Glomerular visceral epithelial cell (primary cell): ENCODE measurements around the gene SPSB3.

ENCODE experiments used
- DNase-seq: peaks from one replicate; pipeline ENCODE4 v3.0.0-alpha.2; 2016; ENCODE audit errors: extremely low spot score

The SPSB3 gene

GRCh38 chr16:1775006-1775845, 7.1 kb downstream of the SPSB3 start:
- DNase-seq: no peak

DNA sequence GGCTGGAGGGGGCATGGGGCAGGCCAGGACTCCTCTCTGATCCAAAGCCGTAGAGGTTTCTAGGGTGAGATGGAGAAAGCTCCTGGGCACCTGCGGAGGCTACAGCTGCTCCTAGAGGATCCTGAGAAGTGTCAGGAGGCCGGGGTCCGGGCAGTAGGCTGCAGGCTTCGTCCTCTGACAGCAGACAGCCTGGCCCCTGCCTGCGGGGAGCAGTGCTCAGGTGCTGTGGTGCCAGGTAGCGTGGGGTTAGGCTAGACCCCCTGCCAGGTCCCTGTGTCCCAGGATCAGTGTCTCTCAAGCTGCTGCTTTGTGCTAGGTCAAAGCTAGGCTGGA, 8.0 kb downstream of the SPSB3 start:
- DNase-seq: no peak

DNA sequence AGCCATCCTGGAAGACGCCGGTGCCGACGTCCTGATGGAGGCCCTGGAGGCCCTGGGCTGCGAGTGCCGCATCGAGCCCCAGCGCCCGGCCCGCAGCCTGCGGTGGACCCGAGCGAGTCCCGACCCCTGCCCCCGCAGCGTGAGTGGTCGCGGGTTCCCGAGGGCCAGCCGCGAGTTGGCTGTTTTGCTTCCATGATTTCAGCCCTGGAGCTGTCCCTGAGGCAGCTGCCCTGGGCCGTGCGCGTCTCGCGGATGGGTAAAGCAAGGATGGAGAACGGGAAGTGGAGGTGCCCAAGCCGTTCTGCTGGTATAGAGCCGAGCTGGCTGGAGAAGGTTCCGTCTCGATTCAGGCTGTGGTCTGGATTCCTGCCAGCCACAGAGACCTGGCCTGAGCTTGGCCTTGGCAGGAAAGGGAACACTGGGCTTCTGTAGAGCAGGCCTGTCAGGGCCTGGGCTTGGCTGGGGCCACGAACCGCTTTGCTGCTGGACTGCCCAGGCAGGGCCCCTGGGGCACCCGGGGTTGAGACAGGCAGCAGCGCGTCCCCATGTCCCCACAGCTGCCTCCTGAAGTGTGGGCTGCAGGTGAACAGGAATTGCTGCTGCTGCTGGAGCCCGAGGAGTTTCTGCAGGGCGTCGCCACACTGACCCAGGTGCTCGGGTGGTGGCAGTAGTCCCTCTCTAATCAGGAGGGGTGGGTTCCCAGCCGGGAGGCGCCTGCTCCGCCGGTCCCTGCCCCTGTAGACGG, 8.5 kb downstream of the SPSB3 start:
- peak; percentile 70 for DNase-seq

DNA sequence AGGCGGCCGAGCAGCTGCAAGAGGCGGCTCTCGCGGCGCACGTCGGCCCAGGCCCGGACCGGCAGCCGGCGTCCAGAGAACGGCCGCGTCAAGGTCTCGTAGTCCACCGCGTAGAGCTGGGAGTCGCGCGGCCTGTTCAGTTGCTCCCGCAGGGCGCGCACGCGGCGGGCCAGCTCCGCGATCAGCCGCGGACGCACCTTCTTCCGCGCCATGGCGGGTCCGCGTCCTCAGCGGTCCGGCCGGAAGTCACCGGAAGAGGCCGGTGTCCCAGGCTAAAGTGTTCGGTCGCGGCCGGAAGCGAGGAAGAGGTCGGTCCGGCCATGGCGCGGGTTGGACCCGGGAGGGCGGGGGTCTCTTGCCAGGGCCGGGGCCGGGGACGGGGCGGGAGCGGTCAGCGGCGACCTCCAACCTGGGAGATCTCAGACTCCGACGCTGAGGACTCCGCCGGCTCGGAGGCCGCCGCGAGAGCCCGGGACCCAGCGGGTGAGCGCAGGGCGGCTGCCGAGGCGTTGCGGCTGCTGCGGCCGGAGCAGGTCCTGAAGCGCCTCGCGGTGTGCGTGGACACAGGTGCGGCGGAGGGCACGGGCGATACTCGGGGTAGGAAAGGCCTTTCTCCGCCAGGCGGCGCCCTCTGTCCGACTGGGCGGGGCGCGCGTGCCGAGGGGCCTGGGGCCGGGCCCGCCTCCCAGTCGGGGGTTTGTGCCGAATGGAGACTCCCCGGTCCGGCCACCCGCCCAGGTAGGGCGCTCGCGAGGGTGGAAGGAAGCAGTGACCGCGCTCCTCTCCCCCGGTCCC, 9.3 kb downstream of the SPSB3 start, which contains the start of gene MRPS34:
TSS of gene MRPS34 (minus strand) at position 227 of the 795 bp plus-strand sequence. CDS start at position 212, 15 bp downstream.
- DNase-seq: peak; percentile 82

GRCh38 chr16:1772362-1772907, 9.9 kb downstream of the SPSB3 start, which contains the start of gene EME2:
TSS of gene EME2 (plus strand) at chr16:1772810. CDS start at chr16:1773228, 418 bp downstream.
- DNase-seq: peak; percentile 25

DNA sequence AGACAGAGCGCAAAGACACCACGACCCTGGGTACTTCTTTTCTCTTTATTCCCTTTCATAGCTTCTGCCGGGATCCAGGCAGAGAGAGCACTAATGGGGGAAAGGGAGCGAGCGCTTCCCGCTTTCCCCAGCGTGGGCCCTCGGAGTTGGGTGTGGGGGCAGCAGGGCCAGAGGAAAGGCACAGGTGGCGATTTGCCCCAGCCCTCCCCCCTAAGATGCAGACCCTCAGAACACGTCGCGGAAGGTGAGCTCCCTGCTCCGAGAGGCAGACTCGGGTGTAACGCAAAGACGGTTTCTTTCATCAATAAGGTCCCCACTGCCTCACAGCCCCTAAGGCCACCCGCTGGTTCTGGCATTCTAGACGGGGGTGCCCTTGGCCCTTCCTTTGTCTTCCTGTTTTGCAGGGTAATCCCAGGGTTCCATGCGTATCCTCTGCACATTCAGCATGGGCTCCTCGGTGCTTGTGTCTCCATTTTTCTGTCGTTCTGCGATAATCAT, 10.5 kb downstream of the SPSB3 start:
- no peak for DNase-seq

DNA sequence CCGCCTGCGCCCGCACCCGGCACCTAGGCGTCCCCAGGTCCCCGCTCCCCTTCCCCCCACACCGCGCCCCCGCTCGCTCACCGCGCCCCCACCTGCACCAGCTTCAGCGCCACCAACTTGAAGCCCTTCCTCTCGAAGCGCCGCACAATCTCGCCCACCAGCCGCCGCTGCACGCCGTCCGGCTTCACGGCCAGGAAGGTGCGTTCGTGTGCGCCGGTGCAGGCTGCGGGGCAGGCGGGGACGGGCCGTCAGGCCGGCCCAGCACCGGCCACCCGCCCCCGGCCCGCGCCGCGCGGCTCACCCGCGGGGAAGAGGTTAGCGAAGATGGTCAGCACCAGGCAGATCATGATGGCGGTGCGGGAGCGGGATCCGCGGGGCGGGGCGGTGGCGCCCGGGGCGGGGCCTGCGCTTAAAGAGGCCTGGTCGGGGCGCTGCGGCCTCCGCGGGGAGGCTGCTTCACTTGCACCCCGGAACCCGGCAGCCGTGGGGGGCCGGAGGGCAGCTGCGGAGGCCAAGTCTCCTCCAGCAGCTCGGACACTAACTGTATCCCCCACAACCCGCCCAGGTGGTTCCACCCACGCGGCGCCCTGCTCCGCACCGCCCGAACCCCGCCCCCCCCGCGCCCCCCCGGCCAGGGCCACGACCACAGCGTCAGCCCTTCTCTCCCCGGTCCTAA, 11.0 kb downstream of the SPSB3 start, which contains the start of gene NME3:
TSS of gene NME3 (minus strand) at position 356 of the 676 bp plus-strand sequence. CDS start at position 347, 9 bp downstream.
- DNase-seq: peak; percentile 49

DNA sequence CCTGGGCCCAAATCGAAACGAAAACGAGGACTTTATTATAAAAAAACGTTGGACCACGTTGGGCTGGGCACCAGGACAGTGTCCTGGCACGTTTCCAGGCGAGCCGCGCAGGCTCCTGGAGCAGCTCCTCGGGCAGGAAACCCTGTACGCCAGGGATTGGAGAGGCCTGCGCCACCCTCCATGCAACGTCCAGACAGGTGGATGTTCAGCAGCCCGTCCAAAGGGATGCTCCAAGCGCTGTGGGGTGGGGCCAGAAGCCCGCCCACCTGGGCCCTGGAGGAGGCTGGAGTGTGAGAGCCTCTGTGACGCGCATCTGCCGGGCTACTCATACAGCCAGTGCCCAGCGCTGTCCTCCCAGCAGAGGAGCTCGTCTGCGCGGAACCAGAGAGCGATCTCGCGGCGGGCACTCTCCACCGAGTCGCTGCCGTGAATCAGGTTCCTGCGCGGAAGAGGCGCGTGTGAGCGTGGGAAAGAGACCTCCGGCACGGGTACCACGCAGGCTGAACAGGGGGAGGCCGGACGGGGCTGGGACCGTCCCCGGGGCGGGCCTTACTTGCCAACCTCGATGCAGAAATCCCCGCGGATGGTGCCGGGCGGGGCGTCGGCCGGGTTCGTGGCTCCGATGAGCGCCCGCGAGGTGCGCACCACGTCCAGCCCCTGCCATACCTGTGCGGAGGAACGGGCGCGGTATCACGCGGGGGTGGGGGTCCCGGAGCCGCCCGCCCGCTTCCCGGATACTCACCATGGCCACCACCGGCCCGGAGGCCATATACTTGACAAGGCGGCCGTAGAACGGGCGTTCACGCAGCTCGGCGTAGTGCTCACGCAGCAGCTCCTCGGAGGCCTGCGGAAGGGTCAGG, 11.8 kb downstream of the SPSB3 start:
- DNase-seq: no peak

DNA sequence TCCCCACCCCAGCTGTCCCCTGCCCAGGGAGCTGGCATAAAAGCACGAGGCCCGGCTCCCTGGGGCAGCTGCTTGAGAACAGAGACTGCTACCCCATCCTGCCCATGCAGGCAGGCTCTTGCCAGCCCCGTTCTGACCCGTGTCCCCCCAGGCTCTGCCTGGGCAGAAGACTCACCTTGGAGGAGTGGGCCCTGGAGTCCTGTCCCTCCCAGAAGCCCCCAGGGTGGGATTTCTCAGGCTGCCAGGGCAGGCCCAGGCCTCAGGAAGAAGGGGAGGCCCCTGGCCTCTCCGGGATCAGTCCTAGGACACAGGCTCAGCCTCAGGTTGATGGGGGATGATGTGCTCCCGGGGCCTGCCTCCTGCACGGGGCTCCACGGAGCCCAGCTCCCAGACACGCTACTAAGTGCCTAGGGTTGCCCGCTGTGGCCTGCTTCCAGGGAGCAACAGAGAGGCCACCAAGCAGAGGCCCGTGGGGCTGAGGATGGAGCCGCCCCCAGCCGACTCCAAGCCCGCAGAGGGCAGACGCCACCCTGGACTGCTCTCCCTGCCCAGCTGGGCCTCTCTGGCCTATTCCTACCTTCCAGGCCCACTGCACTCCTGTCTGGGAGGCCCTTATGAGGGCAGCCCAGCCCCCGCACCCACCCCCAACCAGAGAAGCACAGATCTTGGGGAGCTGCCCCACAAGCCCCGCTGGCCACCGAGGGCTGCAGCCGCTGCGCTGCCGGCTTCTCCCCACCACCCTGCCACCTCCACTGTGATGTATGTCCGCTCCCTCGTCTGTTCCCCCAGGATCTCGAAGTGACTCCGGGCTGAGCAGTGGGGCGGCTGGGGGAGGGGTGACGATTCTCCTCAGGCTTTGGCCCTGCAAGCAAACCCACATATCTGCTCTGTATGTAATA, 12.7 kb downstream of the SPSB3 start:
- DNase-seq: no peak

GRCh38 chr16:1768767-1769401, 13.5 kb downstream of the SPSB3 start:
- DNase-seq: no peak

DNA sequence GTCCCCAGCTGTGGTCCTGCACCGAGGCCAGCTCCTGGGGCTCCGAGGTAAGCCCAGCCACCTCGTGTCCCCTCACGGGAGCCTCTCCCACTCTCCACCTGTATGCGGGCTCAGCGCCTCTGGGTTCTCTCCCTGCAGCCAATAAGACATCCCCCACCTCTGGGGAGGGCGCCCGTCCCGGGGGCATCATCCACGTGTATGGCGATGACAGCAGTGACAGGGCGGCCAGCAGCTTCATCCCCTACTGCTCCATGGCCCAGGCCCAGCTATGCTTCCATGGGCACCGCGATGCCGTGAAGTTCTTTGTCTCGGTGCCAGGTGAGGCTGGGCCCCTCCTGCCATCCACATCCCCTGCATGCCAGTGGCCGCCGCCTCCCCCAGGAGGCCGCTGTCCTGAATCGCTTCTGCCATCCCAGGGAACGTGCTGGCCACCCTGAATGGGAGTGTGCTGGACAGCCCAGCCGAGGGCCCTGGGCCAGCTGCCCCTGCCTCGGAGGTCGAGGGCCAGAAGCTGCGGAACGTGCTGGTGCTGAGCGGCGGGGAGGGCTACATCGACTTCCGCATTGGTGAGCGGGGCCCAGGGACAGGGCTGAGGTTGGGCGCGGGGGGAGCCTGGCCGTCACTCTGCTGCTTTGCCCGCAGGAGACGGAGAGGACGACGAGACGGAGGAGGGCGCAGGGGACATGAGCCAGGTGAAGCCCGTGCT, 14.2 kb downstream of the SPSB3 start:
- DNase-seq: no peak

GRCh38 chr16:1767116-1767994, 15.0 kb downstream of the SPSB3 start:
- no peak for DNase-seq

GRCh38 chr16:1766701-1767100, 15.7 kb downstream of the SPSB3 start:
- no peak for DNase-seq

GRCh38 chr16:1766231-1766630, 16.1 kb downstream of the SPSB3 start:
- no peak for DNase-seq

DNA sequence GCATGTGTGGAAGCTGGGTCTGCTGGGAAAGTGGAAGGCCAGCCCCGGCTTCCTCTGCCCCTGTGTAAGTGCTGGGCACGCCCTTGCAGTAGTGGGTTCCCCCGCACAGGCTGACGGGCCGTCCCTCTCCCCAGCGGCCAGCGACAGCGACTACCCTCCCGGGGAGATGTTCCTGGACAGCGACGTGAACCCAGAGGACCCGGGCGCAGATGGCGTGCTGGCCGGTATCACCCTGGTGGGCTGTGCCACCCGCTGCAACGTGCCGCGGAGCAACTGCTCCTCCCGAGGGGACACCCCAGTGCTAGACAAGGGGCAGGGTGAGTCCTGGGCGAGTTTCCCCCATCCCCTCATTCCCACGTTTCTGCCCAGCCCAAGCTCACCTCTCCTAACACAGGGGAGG, 16.5 kb downstream of the SPSB3 start:
- DNase-seq: no peak

GRCh38 chr16:1764971-1765370, 17.4 kb downstream of the SPSB3 start:
- DNase-seq: no peak
